OCI-LY3 (cell line): ENCODE measurements around the gene CNIH3.

Source experiments
- EZH2phosphoT487 ChIP-seq: fragments of 200-600 bp; shearing (Covaris generic); IDR thresholded peaks from 2 replicates; pipeline ENCODE4 v1.6.1; 2018; ENCODE audit warnings: antibody characterized with exemption, mixed run types, low read depth
- TF ChIP-seq, protein P1 (sequence below): fragments of 200-600, 300-600 bp; sonication (generic); IDR thresholded peaks from 2 replicates; pipeline ENCODE4 v1.5.1; 2014; ENCODE audit warnings: antibody characterized with exemption, low read length, low read depth

DNA sequence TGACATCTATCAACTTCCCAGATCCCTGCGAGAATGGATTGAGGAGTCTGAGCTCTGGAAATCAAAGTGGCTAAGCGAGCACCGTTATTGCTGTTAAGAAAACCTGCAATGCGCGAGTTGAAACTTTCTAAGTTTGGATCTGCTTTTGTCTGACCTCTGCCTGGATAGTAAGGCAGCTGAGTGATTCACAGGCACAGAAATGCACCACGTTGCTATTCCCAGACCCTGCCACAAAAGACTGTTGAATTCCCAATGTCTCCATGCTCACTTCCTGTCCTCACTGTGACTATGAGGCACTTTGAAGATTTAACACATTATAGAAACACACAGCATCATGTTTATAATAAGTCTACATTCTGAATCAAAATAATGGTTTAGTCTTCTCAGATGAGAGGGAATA lies 27.1 kb upstream of the CNIH3 start:
- TF ChIP-seq, protein P1, sequence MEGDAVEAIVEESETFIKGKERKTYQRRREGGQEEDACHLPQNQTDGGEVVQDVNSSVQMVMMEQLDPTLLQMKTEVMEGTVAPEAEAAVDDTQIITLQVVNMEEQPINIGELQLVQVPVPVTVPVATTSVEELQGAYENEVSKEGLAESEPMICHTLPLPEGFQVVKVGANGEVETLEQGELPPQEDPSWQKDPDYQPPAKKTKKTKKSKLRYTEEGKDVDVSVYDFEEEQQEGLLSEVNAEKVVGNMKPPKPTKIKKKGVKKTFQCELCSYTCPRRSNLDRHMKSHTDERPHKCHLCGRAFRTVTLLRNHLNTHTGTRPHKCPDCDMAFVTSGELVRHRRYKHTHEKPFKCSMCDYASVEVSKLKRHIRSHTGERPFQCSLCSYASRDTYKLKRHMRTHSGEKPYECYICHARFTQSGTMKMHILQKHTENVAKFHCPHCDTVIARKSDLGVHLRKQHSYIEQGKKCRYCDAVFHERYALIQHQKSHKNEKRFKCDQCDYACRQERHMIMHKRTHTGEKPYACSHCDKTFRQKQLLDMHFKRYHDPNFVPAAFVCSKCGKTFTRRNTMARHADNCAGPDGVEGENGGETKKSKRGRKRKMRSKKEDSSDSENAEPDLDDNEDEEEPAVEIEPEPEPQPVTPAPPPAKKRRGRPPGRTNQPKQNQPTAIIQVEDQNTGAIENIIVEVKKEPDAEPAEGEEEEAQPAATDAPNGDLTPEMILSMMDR, result no peak
- no peak for TF ChIP-seq EZH2phosphoT487
